GM21360 (cell line): Measurements from ENCODE around the gene HABP4.
A peak's percentile ranks its signal among the peaks of the same experiment; 100 is the strongest.

ENCODE experiments used
- ATAC-seq: cut with Tn5 transposase; IDR thresholded peaks from one replicate; pipeline ENCODE4 v1.9.1; 2021; ENCODE audit warnings: mild to moderate bottlenecking, moderate library complexity; ENCODE audit not compliant: unreplicated experiment

HABP4 gene

DNA sequence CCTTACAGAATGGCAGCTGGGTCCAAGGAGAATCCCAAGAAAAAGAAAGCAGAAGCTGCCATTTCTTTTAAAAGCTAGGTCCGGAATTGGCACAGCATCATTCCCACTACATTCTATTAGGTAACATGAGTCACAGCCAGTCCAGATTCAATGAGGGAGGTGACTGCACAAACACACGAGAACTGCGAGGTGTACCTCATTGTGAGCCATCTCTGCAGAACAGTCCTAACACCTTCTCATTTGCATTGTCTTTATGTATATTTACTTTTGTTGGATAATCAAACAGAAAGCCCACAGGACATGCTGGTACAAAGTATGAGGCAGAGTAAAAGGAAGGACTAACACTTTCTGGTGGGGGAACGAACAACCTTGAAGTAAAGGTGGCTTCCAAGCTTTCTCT, 14.6 kb upstream of the HABP4 start:
- no peak for ATAC-seq

DNA sequence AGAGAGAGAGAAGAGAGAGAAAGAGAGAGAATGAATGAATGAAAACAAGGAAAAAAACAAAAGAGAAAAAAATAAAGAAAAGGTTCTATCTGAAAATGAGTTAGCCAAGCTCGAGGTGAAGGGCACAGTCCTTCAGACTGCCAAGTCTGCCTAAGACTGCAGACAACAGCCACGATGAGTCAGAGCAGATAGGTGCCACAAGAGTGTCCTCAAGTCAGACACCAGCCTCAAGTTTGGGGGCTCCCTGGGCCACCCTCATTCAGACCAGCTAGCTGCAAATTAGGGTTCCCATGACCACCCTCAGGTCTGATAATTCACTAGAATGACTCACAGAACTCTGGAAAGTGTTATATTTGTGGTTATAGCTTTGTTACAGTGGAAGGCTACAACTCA, 13.9 kb upstream of the HABP4 start:
- no peak for ATAC-seq

GRCh38 chr9:96436456-96437126, 13.4 kb upstream of the HABP4 start:
- no peak for ATAC-seq

DNA sequence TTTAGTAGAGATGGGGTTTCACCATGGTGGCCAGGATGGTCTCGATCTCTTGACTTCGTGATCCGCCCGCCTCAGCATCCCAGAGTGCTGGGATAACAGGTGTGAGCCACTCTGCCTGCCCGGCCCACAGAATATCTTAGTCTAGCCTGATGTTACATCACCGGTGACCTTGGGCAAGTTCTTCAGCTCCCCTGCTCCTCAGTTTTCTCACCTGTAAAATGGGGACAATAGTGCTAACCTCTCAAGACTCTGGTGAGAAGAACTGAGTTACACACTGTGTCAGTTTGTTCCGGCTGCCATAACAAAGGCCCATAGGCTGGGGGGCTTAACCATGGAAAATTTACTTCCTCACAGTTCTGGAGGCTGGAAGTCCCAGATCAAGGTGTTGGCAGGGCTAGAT, 12.5 kb upstream of the HABP4 start:
- no peak for ATAC-seq

GRCh38 chr9:96440671-96441199, 9.2 kb upstream of the HABP4 start:
- no peak for ATAC-seq

GRCh38 chr9:96441798-96442445, 8.0 kb upstream of the HABP4 start:
- ATAC-seq, result no peak

GRCh38 chr9:96442491-96442890, 7.5 kb upstream of the HABP4 start:
- ATAC-seq, result no peak

GRCh38 chr9:96447406-96447805, 2.6 kb upstream of the HABP4 start:
- no peak for ATAC-seq

DNA sequence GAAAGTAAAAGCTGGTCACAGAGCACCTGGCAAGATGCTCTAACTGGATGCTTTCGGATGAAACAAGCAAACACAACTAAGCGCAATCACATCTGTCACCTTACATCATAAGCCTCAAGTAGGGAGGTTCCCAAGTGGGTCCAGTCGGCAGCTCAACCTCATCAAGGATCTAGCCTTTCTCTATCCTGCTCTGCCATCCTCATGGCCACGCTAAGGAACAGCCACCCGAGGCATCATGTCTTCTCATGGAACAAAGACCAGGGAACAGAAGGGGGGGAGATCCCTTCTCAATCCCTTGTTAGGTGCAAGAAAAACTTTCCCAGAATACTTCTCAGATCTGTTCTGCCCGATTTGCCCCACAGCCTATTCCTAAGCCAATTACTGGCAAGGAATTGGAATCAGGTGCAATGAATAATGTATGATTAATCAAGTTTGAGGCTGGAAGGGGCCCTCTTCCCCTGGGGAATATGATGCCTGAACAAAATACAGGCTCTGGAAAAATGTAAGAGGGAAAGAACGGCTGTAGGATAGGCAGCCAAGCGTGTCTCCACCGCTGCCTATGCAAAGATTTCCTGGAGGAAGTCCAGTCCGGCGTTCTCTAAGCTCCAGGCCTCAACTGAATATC, 1.3 kb upstream of the HABP4 start:
- no peak for ATAC-seq

DNA sequence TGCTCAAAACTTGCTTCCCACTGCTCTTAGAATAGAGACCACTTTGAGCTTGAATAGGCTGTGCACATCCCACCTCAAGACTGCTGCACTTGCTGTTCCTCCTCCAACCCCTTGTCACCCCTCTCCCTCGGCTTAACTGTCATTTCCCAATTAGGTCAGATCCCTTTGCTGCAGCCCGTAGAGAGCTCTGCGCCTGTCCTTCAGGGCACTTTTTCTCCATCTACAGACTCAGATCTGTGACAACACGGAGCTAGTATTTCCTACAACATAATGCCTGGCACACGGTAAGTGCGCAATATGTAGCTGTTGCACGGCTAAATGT, 485 bp upstream of the HABP4 start:
- ATAC-seq, result peak; percentile 8

DNA sequence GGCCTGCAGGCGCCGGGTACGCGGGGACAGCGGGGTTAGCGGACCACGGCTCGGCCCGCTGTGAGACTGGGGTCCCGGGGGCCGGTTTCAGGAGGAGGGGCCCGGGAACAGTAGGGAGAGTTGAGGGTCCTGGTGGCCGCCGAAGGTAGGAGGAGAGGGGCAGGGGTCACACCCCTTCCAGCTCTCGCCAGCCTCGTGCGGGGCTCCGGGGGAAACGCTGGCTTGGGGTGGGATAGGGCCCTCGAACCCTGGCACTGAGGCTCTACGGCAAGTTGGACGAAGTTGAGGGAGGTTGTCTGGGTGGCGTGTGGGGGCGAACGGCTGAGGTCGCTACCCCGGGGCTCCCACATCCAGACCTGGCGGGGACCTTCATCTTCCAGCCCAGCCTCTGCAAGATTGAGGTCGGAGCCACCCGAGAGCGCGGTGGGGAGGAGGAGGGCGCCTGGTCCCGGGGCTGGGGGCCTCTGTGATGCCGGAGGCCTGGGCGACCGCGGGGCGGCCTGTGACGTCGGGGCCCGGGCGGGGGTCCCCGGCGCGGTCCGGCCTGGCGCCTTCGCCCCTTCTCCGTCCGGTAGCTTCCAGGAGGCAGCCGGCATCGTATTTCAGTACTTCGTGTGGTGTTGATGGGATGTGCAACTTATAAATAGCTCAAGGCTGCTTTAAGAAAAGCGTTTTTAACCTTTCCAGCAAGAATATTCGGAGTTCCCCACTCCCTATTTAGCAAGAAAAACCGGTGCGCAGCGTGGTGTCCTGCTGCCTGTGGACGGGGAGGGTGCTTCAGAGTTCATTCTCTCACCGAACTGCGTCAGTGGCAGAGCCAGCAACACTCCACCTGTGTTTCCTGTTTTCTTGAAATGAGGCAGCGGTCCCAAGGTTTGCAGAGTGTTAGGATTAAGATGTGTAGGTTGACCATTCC, 902 bp downstream of the HABP4 start:
- no peak for ATAC-seq

- ATAC-seq, result no peak
Measured at GRCh38 chr9:96453625-96454024, 3.7 kb downstream of the HABP4 start.

DNA sequence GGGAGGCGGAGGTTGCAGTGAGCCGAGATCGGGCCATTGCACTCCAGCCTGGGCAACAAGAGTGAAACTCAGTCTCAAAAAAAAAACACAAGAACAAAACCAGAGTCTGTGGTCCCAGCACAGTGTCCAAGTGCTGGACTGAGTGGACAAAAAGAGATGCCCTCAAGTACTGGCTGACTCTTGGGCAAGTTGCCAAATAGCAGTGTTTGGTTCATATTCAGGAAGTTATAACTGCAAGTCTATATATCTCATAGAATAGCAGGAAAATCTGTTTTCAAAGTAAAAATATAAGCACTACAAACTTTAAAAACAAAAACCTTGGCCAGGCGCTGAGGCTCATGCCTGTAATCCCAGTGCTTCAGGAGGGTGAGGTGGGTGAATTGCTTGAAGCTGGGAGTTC, 7.3 kb downstream of the HABP4 start:
- no peak for ATAC-seq

- no peak for ATAC-seq
Measured at GRCh38 chr9:96458226-96458625, 8.3 kb downstream of the HABP4 start.

- no peak for ATAC-seq
Measured at GRCh38 chr9:96459268-96460007, 9.5 kb downstream of the HABP4 start.

- ATAC-seq, result no peak
Measured at GRCh38 chr9:96460470-96460869, 10.5 kb downstream of the HABP4 start.

DNA sequence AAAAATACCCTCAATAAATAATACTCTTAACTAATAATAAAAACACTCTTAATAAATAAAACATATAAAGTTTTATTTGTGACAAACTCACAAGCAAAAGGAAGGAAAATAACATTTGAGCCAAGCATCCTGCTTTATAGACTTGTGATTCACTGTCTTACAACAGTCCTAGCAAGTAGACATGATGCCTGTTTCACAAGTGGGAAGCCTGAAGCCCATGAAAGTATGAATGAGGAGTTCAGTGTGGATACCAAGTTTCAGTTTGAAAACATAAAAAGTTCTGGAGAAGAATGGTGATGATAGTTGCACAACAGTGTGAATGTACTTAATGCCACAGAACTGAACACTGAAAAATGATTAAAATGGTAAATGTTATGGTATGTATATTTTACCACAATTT, 10.9 kb downstream of the HABP4 start:
- no peak for ATAC-seq

GRCh38 chr9:96461336-96461735, 11.4 kb downstream of the HABP4 start:
- no peak for ATAC-seq

DNA sequence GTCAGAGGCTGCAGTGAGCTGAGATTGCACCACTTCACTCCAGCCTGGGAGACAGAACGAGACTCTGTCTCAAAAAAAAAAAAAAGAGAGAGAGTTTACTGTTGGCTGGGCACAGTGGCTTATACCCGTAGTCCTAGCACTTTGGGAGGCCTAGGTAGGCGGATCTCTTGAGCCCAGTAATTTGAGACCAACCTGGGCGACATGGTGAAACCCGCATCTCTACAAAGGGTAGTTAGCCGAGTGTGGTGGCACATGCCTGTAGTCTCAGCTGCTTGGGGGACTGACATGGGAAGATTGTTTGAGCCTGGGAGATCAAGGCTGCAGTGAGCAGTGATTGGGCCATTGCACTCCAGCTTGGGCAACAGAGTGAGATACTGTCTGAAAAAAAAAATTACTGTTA, 12.6 kb downstream of the HABP4 start:
- no peak for ATAC-seq

DNA sequence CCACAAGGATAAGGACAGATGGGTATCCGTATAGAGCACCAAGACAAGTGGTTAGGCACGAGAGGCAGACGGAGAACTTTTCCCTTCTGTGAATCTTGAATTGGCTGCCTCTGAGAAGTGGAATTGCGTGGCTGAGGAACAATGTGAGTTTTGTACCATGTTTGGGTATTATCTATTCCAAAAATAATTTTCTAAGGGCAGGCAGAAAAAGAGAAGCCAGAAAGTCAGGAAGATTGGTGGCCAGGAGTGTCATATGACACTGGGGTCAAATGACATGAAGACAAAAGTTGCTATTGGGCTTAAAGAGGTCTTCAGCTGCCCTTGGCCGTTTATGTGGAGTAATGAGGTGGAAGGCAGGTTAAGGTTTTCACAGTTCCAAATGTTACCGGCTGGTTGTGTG, 14.5 kb downstream of the HABP4 start:
- ATAC-seq, result no peak

DNA sequence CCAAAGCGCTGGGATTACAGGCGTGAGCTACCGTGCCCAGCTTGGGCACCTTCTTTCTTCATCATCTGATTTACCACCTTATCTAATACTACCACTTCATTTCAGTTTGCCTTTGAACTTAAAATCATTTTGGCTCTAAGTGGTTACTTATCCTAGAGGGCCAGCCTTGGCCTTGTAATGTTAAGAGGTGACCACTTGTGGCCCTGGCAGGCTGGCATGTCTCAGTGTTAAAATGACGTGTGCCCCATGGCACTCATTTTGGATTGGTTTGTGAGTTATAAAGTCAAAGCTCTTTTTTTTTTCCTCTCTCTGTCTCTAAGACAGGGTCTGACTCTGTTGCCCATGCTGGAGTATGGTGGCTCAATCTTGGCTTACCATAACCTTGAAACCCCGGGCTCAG, 17.8 kb downstream of the HABP4 start:
- ATAC-seq, result no peak
